ENCODE data around the gene COL5A1.

DNA sequence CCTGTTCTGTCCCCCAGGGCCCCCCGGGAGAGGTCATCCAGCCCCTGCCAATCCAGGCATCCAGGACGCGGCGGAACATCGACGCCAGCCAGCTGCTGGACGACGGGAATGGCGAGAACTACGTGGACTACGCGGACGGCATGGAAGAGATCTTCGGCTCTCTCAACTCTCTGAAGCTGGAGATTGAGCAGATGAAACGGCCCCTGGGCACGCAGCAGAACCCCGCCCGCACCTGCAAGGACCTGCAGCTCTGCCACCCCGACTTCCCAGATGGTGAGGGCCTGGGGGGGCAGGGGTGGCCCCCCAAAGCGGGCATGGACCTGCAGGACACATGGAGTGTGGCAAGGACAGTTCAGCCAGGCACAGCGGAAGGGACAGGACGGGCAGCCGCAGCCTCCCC, 183.0 kb downstream of the COL5A1 start:
- TF ChIP-seq, protein P1, sequence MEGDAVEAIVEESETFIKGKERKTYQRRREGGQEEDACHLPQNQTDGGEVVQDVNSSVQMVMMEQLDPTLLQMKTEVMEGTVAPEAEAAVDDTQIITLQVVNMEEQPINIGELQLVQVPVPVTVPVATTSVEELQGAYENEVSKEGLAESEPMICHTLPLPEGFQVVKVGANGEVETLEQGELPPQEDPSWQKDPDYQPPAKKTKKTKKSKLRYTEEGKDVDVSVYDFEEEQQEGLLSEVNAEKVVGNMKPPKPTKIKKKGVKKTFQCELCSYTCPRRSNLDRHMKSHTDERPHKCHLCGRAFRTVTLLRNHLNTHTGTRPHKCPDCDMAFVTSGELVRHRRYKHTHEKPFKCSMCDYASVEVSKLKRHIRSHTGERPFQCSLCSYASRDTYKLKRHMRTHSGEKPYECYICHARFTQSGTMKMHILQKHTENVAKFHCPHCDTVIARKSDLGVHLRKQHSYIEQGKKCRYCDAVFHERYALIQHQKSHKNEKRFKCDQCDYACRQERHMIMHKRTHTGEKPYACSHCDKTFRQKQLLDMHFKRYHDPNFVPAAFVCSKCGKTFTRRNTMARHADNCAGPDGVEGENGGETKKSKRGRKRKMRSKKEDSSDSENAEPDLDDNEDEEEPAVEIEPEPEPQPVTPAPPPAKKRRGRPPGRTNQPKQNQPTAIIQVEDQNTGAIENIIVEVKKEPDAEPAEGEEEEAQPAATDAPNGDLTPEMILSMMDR (IDR thresholded peaks at IDR 0.05) = no peak
- no peak for TF ChIP-seq POLR2A (IDR thresholded peaks at IDR 0.05)
- TF ChIP-seq EP300 (IDR thresholded peaks at IDR 0.05) = no peak

Data from tibial nerve (tissue), 4 donors.